K562 (cell line): ENCODE data around the gene SH3BGRL3. TPM values are rescaled to one million over a fixed set of nuclear protein-coding genes. Genes with fewer than 3 reads are reported as not detected.

Experiments used
- ETV1 ChIP-seq: fragments of 450-650 bp; conservative IDR thresholded peaks from 2 replicates; pipeline ENCODE4 v1.6.1; 2016; ENCODE audit warnings: missing genetic modification characterization, control low read depth, low read depth, missing compliant biosample characterization
- FIP1L1 ChIP-seq: fragments of 200-400 bp; formaldehyde crosslinking; IDR thresholded peaks from 2 replicates; pipeline ENCODE4 v1.6.1; 2018; ENCODE audit warnings: mild to moderate bottlenecking, low read depth, low read length; ENCODE audit not compliant: poor library complexity, severe bottlenecking
- FOXO4 ChIP-seq: fragments of 450-650 bp; formaldehyde crosslinking; IDR thresholded peaks from 2 replicates; pipeline ENCODE4 v1.4.0; 2020; ENCODE audit warnings: mild to moderate bottlenecking, moderate library complexity
- KDM2B ChIP-seq: fragments of 250-450 bp; sonication (Bioruptor Pico); IDR thresholded peaks from 2 replicates; pipeline ENCODE4 v1.8.0; 2021; ENCODE audit warnings: mild to moderate bottlenecking, moderate library complexity
- KLF10 ChIP-seq: fragments of 250-450 bp; sonication (Bioruptor Pico); IDR thresholded peaks from 2 replicates; pipeline ENCODE4 v1.6.1; 2021; ENCODE audit warnings: matching md5 sums
- MAFG ChIP-seq: fragments of 450-650 bp; conservative IDR thresholded peaks from 2 replicates; pipeline ENCODE4 v1.6.1; 2016; ENCODE audit warnings: missing genetic modification characterization, missing compliant biosample characterization
- MCM3 ChIP-seq: fragments of 450-650 bp; IDR thresholded peaks from 2 replicates; pipeline ENCODE4 v1.6.1; 2016
- MEF2D ChIP-seq: conservative IDR thresholded peaks from 2 replicates; pipeline ENCODE4 v1.6.1; 2016; ENCODE audit warnings: low read depth, missing genetic modification characterization, missing compliant biosample characterization
- POLR2G ChIP-seq: fragments of 200-400 bp; formaldehyde crosslinking; IDR thresholded peaks from 2 replicates; pipeline ENCODE4 v1.6.1; 2017; ENCODE audit warnings: low read depth, mild to moderate bottlenecking, antibody characterized with exemption, low read length, moderate library complexity
- RFX1 ChIP-seq: fragments of 450-650 bp; IDR thresholded peaks from 2 replicates; pipeline ENCODE4 v1.6.1; 2016; ENCODE audit warnings: mild to moderate bottlenecking, moderate library complexity
- SRSF9 ChIP-seq: fragments of 200-400 bp; formaldehyde crosslinking; IDR thresholded peaks from 2 replicates; pipeline ENCODE4 v1.6.1; 2017; ENCODE audit warnings: low read depth, low read length, borderline replicate concordance
- THAP12 ChIP-seq: fragments of 250-450 bp; sonication (Bioruptor Pico); IDR thresholded peaks from 2 replicates; pipeline ENCODE4 v1.9.0; 2021; ENCODE audit warnings: mild to moderate bottlenecking, inconsistent platforms
- TRIM25 ChIP-seq: fragments of 450-650 bp; IDR thresholded peaks from 2 replicates; pipeline ENCODE4 v1.7.0; 2016; ENCODE audit warnings: borderline replicate concordance
- VEZF1 ChIP-seq: fragments of 200-800 bp; sonication (Bioruptor generic); IDR thresholded peaks from 2 replicates; pipeline ENCODE4 v1.6.1; 2017; ENCODE audit warnings: missing genetic modification characterization, missing compliant biosample characterization
- ZNF23 ChIP-seq: fragments of 250-450 bp; sonication (Bioruptor Pico); IDR thresholded peaks from 2 replicates; pipeline ENCODE4 v1.4.0; 2020; ENCODE audit warnings: mild to moderate bottlenecking
- ZNF280A ChIP-seq: fragments of 450-650 bp; IDR thresholded peaks from 2 replicates; pipeline ENCODE4 v1.6.1; 2018; ENCODE audit warnings: mild to moderate bottlenecking, low read depth; ENCODE audit not compliant: partially characterized antibody
- ZNF778 ChIP-seq: fragments of 450-650 bp; formaldehyde crosslinking; IDR thresholded peaks from 2 replicates; pipeline ENCODE4 v1.4.0; 2020; ENCODE audit warnings: mild to moderate bottlenecking, moderate library complexity
- ZNF79 ChIP-seq: fragments of 250-450 bp; sonication (Bioruptor Pico); IDR thresholded peaks from 2 replicates; pipeline ENCODE4 v1.4.0; 2020; ENCODE audit warnings: low read depth, mild to moderate bottlenecking, moderate library complexity
- ZNF830 ChIP-seq: fragments of 250-450 bp; sonication (Bioruptor Pico); IDR thresholded peaks from 2 replicates; pipeline ENCODE4 v1.5.0; 2021; ENCODE audit warnings: mild to moderate bottlenecking
- ZZZ3 ChIP-seq: fragments of 450-650 bp; IDR thresholded peaks from 2 replicates; pipeline ENCODE4 v1.6.1; 2016; ENCODE audit warnings: antibody characterized with exemption, mild to moderate bottlenecking, moderate library complexity
- polyA plus RNA-seq, 8 experiments: library from polyadenylated mRNA; depleted of rRNA in 4 of 8; stranded (reverse) in 5 of 8; unstranded in 3 of 8; fragments of >200 nt; fragmentation: Nextera tagmentation in 2 of 8; fragmentation: Illumina TruSeq in 1 of 8; extraction: Ambion mirVana in 2 of 8; extraction: Trizol in 1 of 8; gene quantifications; 2 replicates each; pipeline versions ENCODE4 v1.2.1 to v1.2.3, GENCODE V29; 2011 to 2014; ENCODE audit warnings: inconsistent platforms in 1 of 8, missing spikeins in 1 of 8
- total RNA-seq, 7 experiments: library from RNA; depleted of rRNA in 6 of 7; stranded (reverse); fragments of >200 nt in 6 of 7; fragmentation: Illumina TruSeq in 2 of 7; extraction: Trizol in 2 of 7; gene quantifications; 2 replicates each; pipeline versions ENCODE4 v1.2.1 to v1.2.3, GENCODE V29; 2011 to 2021; ENCODE audit warnings: low replicate concordance in 1 of 7

Gene SH3BGRL3
- total and polyA plus RNA-seq, 9 of the 15 experiments (the other 6 are each of a cell fraction or from before 2014, with no cell fraction given) = 30.3 to 140 (median 54.2) TPM

GRCh38 chr1:26321315-26322041 lies 41.6 kb downstream of the SH3BGRL3 start (continued):
- TF ChIP-seq THAP12 (CRISPR knock-in tag) (no peak), ZNF778 (CRISPR knock-in tag) (no peak), ZNF79 (no peak), POLR2G (no peak), ZNF830 (CRISPR knock-in tag) (peak; percentile 30; the same call in 1 of the 2 replicates), FIP1L1 (no peak), FOXO4 (CRISPR knock-in tag) (no peak), VEZF1 (peak; percentile 65), KDM2B (CRISPR knock-in tag) (no peak), RFX1 (no peak), KLF10 (CRISPR knock-in tag) (no peak), TRIM25 (no peak), MEF2D (tag) (no peak), ZNF23 (CRISPR knock-in tag) (no peak), ZNF280A (no peak), MCM3 (no peak), MAFG (tag) (no peak), SRSF9 (no peak), ZZZ3 (no peak), ETV1 (no peak)
